ENCODE data around the gene ERCC3.

DNA sequence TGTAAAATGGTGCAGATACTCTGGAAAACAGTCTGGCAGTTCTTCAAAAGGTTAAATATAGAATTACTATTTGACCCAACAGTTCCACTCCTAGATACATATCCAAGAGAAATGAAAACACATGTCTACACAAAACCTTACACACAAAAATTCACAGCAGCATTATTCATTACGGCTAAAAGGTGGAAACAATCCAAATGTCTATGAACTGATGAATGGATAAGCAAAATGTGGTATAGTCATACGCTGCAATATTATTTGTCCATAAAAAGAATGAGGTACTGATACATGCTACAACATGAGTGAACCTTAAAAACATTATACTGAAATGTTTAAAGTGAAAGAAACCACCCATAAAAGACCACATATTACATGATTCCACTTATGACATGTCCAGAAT lies 77.8 kb downstream of the ERCC3 start:
- no peak for TF ChIP-seq EZH2phosphoT487 (IDR thresholded peaks at IDR 0.05; ENCODE audit: borderline replicate concordance, low read depth)
- TF ChIP-seq, protein P1, sequence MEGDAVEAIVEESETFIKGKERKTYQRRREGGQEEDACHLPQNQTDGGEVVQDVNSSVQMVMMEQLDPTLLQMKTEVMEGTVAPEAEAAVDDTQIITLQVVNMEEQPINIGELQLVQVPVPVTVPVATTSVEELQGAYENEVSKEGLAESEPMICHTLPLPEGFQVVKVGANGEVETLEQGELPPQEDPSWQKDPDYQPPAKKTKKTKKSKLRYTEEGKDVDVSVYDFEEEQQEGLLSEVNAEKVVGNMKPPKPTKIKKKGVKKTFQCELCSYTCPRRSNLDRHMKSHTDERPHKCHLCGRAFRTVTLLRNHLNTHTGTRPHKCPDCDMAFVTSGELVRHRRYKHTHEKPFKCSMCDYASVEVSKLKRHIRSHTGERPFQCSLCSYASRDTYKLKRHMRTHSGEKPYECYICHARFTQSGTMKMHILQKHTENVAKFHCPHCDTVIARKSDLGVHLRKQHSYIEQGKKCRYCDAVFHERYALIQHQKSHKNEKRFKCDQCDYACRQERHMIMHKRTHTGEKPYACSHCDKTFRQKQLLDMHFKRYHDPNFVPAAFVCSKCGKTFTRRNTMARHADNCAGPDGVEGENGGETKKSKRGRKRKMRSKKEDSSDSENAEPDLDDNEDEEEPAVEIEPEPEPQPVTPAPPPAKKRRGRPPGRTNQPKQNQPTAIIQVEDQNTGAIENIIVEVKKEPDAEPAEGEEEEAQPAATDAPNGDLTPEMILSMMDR (IDR thresholded peaks at IDR 0.05), result no peak
